Liver (tissue), 9 donors: ENCODE results near the gene PGM5. TPM values are rescaled to one million over a fixed set of nuclear protein-coding genes. Genes with fewer than 3 reads are reported as not detected.

Experiments
- DNase-seq: peaks from one replicate; pipeline ENCODE4 v3.0.0-alpha.2; 2017; ENCODE audit warnings: low spot score
- H3K27ac ChIP-seq, 2 donors: one replicate each; pipeline ENCODE4 v1.7.0; 2013; ENCODE audit warnings: inconsistent platforms in 2 of 2, low read length in 2 of 2, control low read depth in 1 of 2, low read depth in 1 of 2, mild to moderate bottlenecking in 1 of 2
- H3K27me3 ChIP-seq, 4 donors: one replicate each; pipeline versions ENCODE4 v1.6.1 to v1.7.0; 2013; ENCODE audit warnings: low read length in 3 of 4, inconsistent platforms in 1 of 4, mild to moderate bottlenecking in 1 of 4, moderate library complexity in 1 of 4; ENCODE audit not compliant: control insufficient read depth in 4 of 4, insufficient read depth in 4 of 4
- H3K36me3 ChIP-seq, 4 donors: one replicate each; pipeline versions ENCODE4 v1.6.1 to v1.7.0; 2013; ENCODE audit warnings: low read length in 3 of 4, mild to moderate bottlenecking in 3 of 4, low read depth in 1 of 4, moderate library complexity in 1 of 4; ENCODE audit not compliant: control insufficient read depth in 4 of 4, insufficient read depth in 3 of 4
- H3K4me1 ChIP-seq, 4 donors: one replicate each; pipeline versions ENCODE4 v1.6.1 to v1.7.0; 2013; ENCODE audit warnings: low read length in 3 of 4, mild to moderate bottlenecking in 3 of 4, moderate library complexity in 1 of 4; ENCODE audit not compliant: control insufficient read depth in 4 of 4, insufficient read depth in 4 of 4
- H3K4me3 ChIP-seq, 3 donors: one replicate each; pipeline versions ENCODE4 v1.6.1 to v1.7.0; 2013; ENCODE audit warnings: low read length in 3 of 3, control low read depth in 1 of 3, low read depth in 1 of 3, mild to moderate bottlenecking in 1 of 3
- H3K9ac ChIP-seq, 2 donors: one replicate each; pipeline ENCODE4 v1.7.0; 2013; ENCODE audit warnings: low read length in 2 of 2, mild to moderate bottlenecking in 2 of 2, moderate library complexity in 2 of 2, control low read depth in 1 of 2, low read depth in 1 of 2
- H3K9me3 ChIP-seq, 4 donors: one replicate each; pipeline versions ENCODE4 v1.6.1 to v1.7.0; 2013; ENCODE audit warnings: low read length in 3 of 4; ENCODE audit not compliant: control insufficient read depth in 4 of 4
- CTCF ChIP-seq: fragments of 150-350 bp; IDR thresholded peaks from 2 replicates; pipeline ENCODE4 v1.5.1; 2017; ENCODE audit warnings: improper control_type of control experiment, low read depth, low read length; ENCODE audit not compliant: missing input control
- FOXA1 ChIP-seq: IDR thresholded peaks from 2 replicates; pipeline ENCODE4 v1.6.1; 2016; ENCODE audit warnings: antibody characterized with exemption
- FOXA2 ChIP-seq: IDR thresholded peaks from 2 replicates; pipeline ENCODE4 v1.6.1; 2016; ENCODE audit warnings: antibody characterized with exemption
- GABPA ChIP-seq, 2 donors: IDR thresholded peaks in 1 of 2; conservative IDR thresholded peaks in 1 of 2; 2 replicates each; pipeline ENCODE4 v1.6.1; 2016; ENCODE audit warnings: antibody characterized with exemption in 2 of 2, mild to moderate bottlenecking in 1 of 2, moderate library complexity in 1 of 2
- HNF4A ChIP-seq, 2 donors: conservative IDR thresholded peaks; 2 replicates each; pipeline ENCODE4 v1.6.1; 2016; ENCODE audit warnings: antibody characterized with exemption in 2 of 2, mild to moderate bottlenecking in 2 of 2
- HNF4G ChIP-seq: IDR thresholded peaks from 2 replicates; pipeline ENCODE4 v1.6.1; 2016; ENCODE audit warnings: antibody characterized with exemption
- JUND ChIP-seq, 2 donors: IDR thresholded peaks; 2 replicates each; pipeline ENCODE4 v1.6.1; 2016; ENCODE audit warnings: antibody characterized with exemption in 2 of 2
- MAX ChIP-seq: IDR thresholded peaks from 2 replicates; pipeline ENCODE4 v1.6.1; 2016; ENCODE audit warnings: antibody characterized with exemption
- RAD21 ChIP-seq, 2 donors: IDR thresholded peaks; 2 replicates each; pipeline ENCODE4 v1.6.1; 2016; ENCODE audit warnings: antibody characterized with exemption in 2 of 2, mild to moderate bottlenecking in 2 of 2
- REST ChIP-seq: IDR thresholded peaks from 2 replicates; pipeline ENCODE4 v1.6.1; 2016; ENCODE audit warnings: antibody characterized with exemption, mild to moderate bottlenecking
- RXRA ChIP-seq, 2 donors: IDR thresholded peaks; 2 replicates each; pipeline ENCODE4 v1.6.1; 2017 to 2018; ENCODE audit warnings: antibody characterized with exemption in 2 of 2, mild to moderate bottlenecking in 1 of 2
- TAF1 ChIP-seq: conservative IDR thresholded peaks from 2 replicates; pipeline ENCODE4 v1.6.1; 2016; ENCODE audit warnings: antibody characterized with exemption, mild to moderate bottlenecking
- YY1 ChIP-seq: IDR thresholded peaks from 2 replicates; pipeline ENCODE4 v1.6.1; 2016; ENCODE audit warnings: antibody characterized with exemption, mild to moderate bottlenecking
- ZBTB33 ChIP-seq: IDR thresholded peaks from 2 replicates; pipeline ENCODE4 v1.6.1; 2016; ENCODE audit warnings: antibody characterized with exemption
- WGBS: extraction: QIAGEN DNeasy Blood & Tissue Kit; methylation state at CpG from one replicate; pipeline ENCODE4 v1.1.7; 2013; 5-methylcytosine and 5-hydroxymethylcytosine counted together
- polyA plus RNA-seq, 2 donors: library from polyadenylated mRNA; stranded (reverse) in 1 of 2; unstranded in 1 of 2; fragments of 200-250 nt in 1 of 2; fragments of >200 nt in 1 of 2; fragmentation: Nextera tagmentation in 1 of 2; extraction: Ambion mirVana in 1 of 2; gene quantifications; one replicate each; pipeline versions ENCODE4 v1.2.1 to v1.2.3, GENCODE V29; 2013 to 2015
- total RNA-seq, 2 donors: library from RNA; depleted of rRNA; stranded (reverse); fragments of >200 nt; gene quantifications; one replicate each; pipeline ENCODE4 v1.2.3, GENCODE V29; 2014
- donor health status: healthy.
- donor health status: healthy.
- donor health status: healthy.
- donor health status: healthy.
- donor health status: healthy.

The PGM5 gene
- total and polyA plus RNA-seq, 4 donors, result 0.63 to 8.5 (median 2.2) TPM

GRCh38 chr9:68540712-68541535, 184.5 kb downstream of the PGM5 start, which contains the start of gene TMEM252:
Gene TMEM252, minus strand, starts transcription at chr9:68540883. Its CDS starts 69 bp downstream, at chr9:68540814.
- H3K4me1 ChIP-seq, result peaks cover 0 to 3% (median 0%) of the 10 kb centered on the region in 4 donors
- H3K9me3 ChIP-seq, result no peaks in the 10 kb centered on the region
- H3K4me3 ChIP-seq, result no peak within 1 kb of the TSS
- WGBS, result 47% methylated on average over 8 of the region's 8 CpGs
- no peaks in the 10 kb centered on the region for H3K36me3 ChIP-seq
- TF ChIP-seq RXRA (IDR thresholded peaks at IDR 0.05) (no peak), FOXA2 (no peak), GABPA (IDR thresholded peaks at IDR 0.05 in 1 of 2, conservative IDR thresholded peaks at IDR 0.05 in 1 of 2) (no peak), JUND (IDR thresholded peaks at IDR 0.05) (no peak), REST (no peak), CTCF (no peak), ZBTB33 (no peak), TAF1 (no peak), FOXA1 (no peak), HNF4A (conservative IDR thresholded peaks at IDR 0.05) (no peak)
- H3K27ac ChIP-seq, result no peak within 1 kb of the TSS
- H3K27me3 ChIP-seq, result no peaks in the 10 kb centered on the region
- DNase-seq, result no peak
- H3K9ac ChIP-seq, result no peak within 1 kb of the TSS

GRCh38 chr9:68541568-68541967, 185.2 kb downstream of the PGM5 start:
- H3K9ac ChIP-seq, result no peak overlapping the region
- TF ChIP-seq HNF4G (no peak), ZBTB33 (no peak), GABPA (IDR thresholded peaks at IDR 0.05 in 1 of 2, conservative IDR thresholded peaks at IDR 0.05 in 1 of 2) (no peak), YY1 (no peak), MAX (no peak), TAF1 (no peak), JUND (IDR thresholded peaks at IDR 0.05) (no peak), RAD21 (IDR thresholded peaks at IDR 0.05) (no peak), FOXA1 (no peak), REST (no peak)

More at GRCh38 chr9:68541568-68541967, 185.2 kb downstream of the PGM5 start:
- no peak for DNase-seq
- H3K27me3 ChIP-seq, result no peaks in the 10 kb centered on the region
- no peak overlapping the region for H3K27ac ChIP-seq
- H3K4me3 ChIP-seq, result no peak overlapping the region
- H3K4me1 ChIP-seq, result peaks cover 0 to 3% (median 0%) of the 10 kb centered on the region in 4 donors
- no peaks in the 10 kb centered on the region for H3K9me3 ChIP-seq
- 49% methylated on average over 2 of the region's 2 CpGs for WGBS
- no peaks in the 10 kb centered on the region for H3K36me3 ChIP-seq
